HCT116 (cell line): ENCODE data around the gene KLHL10.

ENCODE experiments used
- CBX3 ChIP-seq: IDR thresholded peaks from 2 replicates; pipeline ENCODE4 v1.6.1; 2012; ENCODE audit warnings: low read depth
- EGR1 ChIP-seq: IDR thresholded peaks from 2 replicates; pipeline ENCODE4 v1.6.1; 2012; ENCODE audit warnings: low read depth
- ELF1 ChIP-seq: IDR thresholded peaks from 2 replicates; pipeline ENCODE4 v1.6.1; 2012; ENCODE audit warnings: low read depth, borderline replicate concordance
- EZH2 ChIP-seq: fragments of 200-600 bp; sonication (generic); IDR thresholded peaks from 2 replicates; pipeline ENCODE4 v1.6.1; 2017; ENCODE audit warnings: antibody characterized with exemption, mixed run types
- EZH2phosphoT487 ChIP-seq: fragments of 200-600 bp; IDR thresholded peaks from 2 replicates; pipeline ENCODE4 v1.6.1; 2018; ENCODE audit warnings: antibody characterized with exemption, borderline replicate concordance
- JUND ChIP-seq: IDR thresholded peaks from 2 replicates; pipeline ENCODE4 v1.6.1; 2012
- POLR2A ChIP-seq: IDR thresholded peaks from 2 replicates; pipeline ENCODE4 v1.7.0; 2011; ENCODE audit warnings: borderline replicate concordance; ENCODE audit not compliant: insufficient read depth, insufficient read length; ENCODE audit errors: extremely low read depth
- RAD21 ChIP-seq: IDR thresholded peaks from 2 replicates; pipeline ENCODE4 v1.6.1; 2012; ENCODE audit warnings: low read depth, mild to moderate bottlenecking
- REST ChIP-seq: IDR thresholded peaks from 2 replicates; pipeline ENCODE4 v1.6.1; 2012; ENCODE audit warnings: low read depth
- SIN3A ChIP-seq: IDR thresholded peaks from 2 replicates; pipeline ENCODE4 v1.6.1; 2012; ENCODE audit warnings: low read depth
- SRF ChIP-seq: IDR thresholded peaks from 2 replicates; pipeline ENCODE4 v1.6.1; 2012; ENCODE audit warnings: low read depth
- ZNF274 ChIP-seq: fragments of 200-500 bp; sonication (Bioruptor generic); IDR thresholded peaks from 2 replicates; pipeline ENCODE4 v1.6.1; 2014; ENCODE audit warnings: mild to moderate bottlenecking, low read depth, low read length, inconsistent platforms
- TF ChIP-seq, protein P1 (sequence below), 3 experiments: fragments of 200-600 bp in 1 of 3; sonication (generic) in 1 of 3; IDR thresholded peaks in 2 of 3; conservative IDR thresholded peaks in 1 of 3; 2 replicates each; pipeline ENCODE4 v1.5.1; 2012 to 2017; ENCODE audit warnings: low read depth in 2 of 3, low read length in 2 of 3, antibody characterized with exemption in 1 of 3, borderline replicate concordance in 1 of 3, control low read depth in 1 of 3, mild to moderate bottlenecking in 1 of 3, mixed read lengths in 1 of 3, mixed run types in 1 of 3, moderate library complexity in 1 of 3; ENCODE audit not compliant: insufficient read depth in 1 of 3

DNA sequence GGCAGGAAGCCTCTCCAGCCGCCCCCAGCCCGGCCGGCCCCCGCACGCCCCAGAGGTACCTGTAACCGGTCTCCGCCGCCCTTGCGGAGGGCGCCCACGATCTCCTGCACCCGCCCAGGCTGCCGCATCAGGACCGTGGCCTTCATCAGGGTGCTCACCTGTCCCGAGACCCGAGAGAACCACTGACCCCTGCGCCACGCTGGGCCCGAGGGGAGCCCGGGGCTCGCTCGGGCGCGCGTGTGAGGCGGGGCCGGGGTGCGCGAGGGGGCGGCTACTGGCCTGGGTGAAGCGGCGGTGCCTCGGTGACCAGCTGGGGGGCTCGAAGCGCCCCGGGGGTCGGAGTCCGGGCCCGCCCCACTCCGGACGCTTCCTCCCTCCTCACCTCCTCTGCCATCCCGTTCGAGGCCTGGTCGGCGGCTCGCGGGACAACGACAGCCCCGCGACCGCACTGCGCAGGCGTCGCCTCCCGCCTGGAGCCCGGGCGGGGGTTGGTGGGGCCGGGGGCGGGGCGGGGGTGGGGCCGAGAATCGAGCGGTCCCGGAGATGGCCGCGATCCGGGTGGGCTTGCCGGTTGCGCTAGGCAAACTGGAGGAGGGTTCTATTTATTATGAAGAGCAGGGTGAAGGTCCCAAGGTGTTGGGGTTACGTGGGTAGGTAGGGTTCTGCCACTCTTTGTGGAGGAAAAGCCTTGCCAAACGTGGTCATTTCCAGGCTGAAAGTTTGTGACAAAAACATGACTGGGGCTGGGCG lies 1.6 kb upstream of the KLHL10 start, which contains the start of gene NT5C3B:
- TF ChIP-seq, protein P1, sequence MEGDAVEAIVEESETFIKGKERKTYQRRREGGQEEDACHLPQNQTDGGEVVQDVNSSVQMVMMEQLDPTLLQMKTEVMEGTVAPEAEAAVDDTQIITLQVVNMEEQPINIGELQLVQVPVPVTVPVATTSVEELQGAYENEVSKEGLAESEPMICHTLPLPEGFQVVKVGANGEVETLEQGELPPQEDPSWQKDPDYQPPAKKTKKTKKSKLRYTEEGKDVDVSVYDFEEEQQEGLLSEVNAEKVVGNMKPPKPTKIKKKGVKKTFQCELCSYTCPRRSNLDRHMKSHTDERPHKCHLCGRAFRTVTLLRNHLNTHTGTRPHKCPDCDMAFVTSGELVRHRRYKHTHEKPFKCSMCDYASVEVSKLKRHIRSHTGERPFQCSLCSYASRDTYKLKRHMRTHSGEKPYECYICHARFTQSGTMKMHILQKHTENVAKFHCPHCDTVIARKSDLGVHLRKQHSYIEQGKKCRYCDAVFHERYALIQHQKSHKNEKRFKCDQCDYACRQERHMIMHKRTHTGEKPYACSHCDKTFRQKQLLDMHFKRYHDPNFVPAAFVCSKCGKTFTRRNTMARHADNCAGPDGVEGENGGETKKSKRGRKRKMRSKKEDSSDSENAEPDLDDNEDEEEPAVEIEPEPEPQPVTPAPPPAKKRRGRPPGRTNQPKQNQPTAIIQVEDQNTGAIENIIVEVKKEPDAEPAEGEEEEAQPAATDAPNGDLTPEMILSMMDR (IDR thresholded peaks at IDR 0.05 in 2 of 3, conservative IDR thresholded peaks at IDR 0.05 in 1 of 3; ENCODE audit: borderline replicate concordance in 1 of 3, insufficient read depth in 1 of 3, low read depth in 2 of 3, low read length in 2 of 3): no peak
- TF ChIP-seq POLR2A (peak; percentile 68), SRF (no peak), REST (no peak), EZH2 (no peak), EZH2phosphoT487 (no peak), ZNF274 (no peak), EGR1 (no peak), RAD21 (no peak), JUND (no peak), SIN3A (no peak), CBX3 (no peak), ELF1 (no peak)
